ENCODE measurements around the gene RAD1.

DNA sequence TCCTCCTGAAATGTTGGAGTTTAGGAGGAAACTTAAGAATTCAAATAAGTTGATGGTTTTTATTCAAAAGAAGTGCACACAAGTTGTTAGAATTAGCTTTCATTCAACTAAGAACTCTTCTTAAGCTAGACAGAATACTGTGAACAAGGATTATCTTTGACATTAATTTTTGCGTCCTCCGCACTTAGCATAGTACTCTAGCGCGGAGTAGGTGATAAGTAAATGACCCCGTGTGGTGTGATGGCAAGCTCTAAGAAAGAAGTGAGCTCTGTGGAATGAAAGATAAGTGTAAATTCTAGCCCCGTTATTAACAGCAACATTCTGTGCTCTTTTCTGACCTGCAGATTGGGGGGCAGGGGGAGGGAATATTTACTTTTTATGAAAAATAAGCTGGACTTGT, 1.2 kb upstream of the RAD1 start:
- TF ChIP-seq POLR2A (IDR thresholded peaks at IDR 0.05; ENCODE audit: low read length) (no peak), GATA1 (IDR thresholded peaks at IDR 0.05; ENCODE audit: low read depth, low read length) (no peak)
